Measurements from ENCODE around the gene RAI14. TPM values are rescaled to one million over a fixed set of nuclear protein-coding genes. Genes with fewer than 3 reads are reported as not detected.
"Not testable (repeated sequence)": the region's sequence is repeated elsewhere in the genome, so short reads cannot be mapped to it uniquely, and the experiment has no call there.

Gene RAI14
- total RNA-seq, 1 experiment from 2014 or later: 34.4 TPM

- Histone ChIP-seq H3K9me3 (0 out of 2 replicates have a peak, but pooled peaks cover 3% of the 10 kb centered on the region), H3K27me3 (no peaks in the 10 kb centered on the region), H3K36me3 (peaks cover 15% of the 10 kb centered on the region; the same call in 1 of the 2 replicates), H3K4me3 (no peak overlapping the region)
- DNase-seq: no peak
These were observed 75.5 kb downstream of the RAI14 start for GRCh38 chr5:34731435-34732232.

- no peak for DNase-seq
- H3K36me3 ChIP-seq: peaks cover 4% of the 10 kb centered on the region; the same call in 1 of the 2 replicates
- no peak overlapping the region for H3K4me3 ChIP-seq
- H3K27me3 ChIP-seq: no peaks in the 10 kb centered on the region
- H3K9me3 ChIP-seq: no peaks in the 10 kb centered on the region
These were observed 78.2 kb downstream of the RAI14 start for GRCh38 chr5:34734326-34734725.

GRCh38 chr5:34735491-34736426, 79.6 kb downstream of the RAI14 start:
- Histone ChIP-seq H3K27me3 (no peaks in the 10 kb centered on the region), H3K4me3 (no peak overlapping the region), H3K9me3 (no peaks in the 10 kb centered on the region), H3K36me3 (peaks cover 4% of the 10 kb centered on the region; the same call in 1 of the 2 replicates)
- no peak for DNase-seq

GRCh38 chr5:34736445-34737115, 80.5 kb downstream of the RAI14 start:
- Histone ChIP-seq H3K4me3 (no peak overlapping the region), H3K9me3 (no peaks in the 10 kb centered on the region), H3K27me3 (no peaks in the 10 kb centered on the region), H3K36me3 (peaks cover 4% of the 10 kb centered on the region; the same call in 1 of the 2 replicates)
- no peak for DNase-seq

GRCh38 chr5:34737731-34738130, 81.6 kb downstream of the RAI14 start:
- Histone ChIP-seq H3K9me3 (no peaks in the 10 kb centered on the region), H3K36me3 (peaks cover 4% of the 10 kb centered on the region; the same call in 1 of the 2 replicates), H3K27me3 (no peaks in the 10 kb centered on the region), H3K4me3 (no peak overlapping the region)
- no peak for DNase-seq

GRCh38 chr5:34738381-34738780, 82.3 kb downstream of the RAI14 start:
- Histone ChIP-seq H3K36me3 (peaks cover 2% of the 10 kb centered on the region; the same call in 1 of the 2 replicates), H3K27me3 (no peaks in the 10 kb centered on the region), H3K9me3 (no peaks in the 10 kb centered on the region), H3K4me3 (no peak overlapping the region)
- DNase-seq: peak; percentile 39

GRCh38 chr5:34740389-34740806, 84.3 kb downstream of the RAI14 start:
- H3K9me3 ChIP-seq: no peaks in the 10 kb centered on the region
- H3K36me3 ChIP-seq: peaks cover 6% of the 10 kb centered on the region; the same call in 1 of the 2 replicates
- no peak for DNase-seq
- no peak overlapping the region for H3K4me3 ChIP-seq
- H3K27me3 ChIP-seq: no peaks in the 10 kb centered on the region

- no peaks in the 10 kb centered on the region for H3K9me3 ChIP-seq
- H3K4me3 ChIP-seq: no peak overlapping the region
- H3K27me3 ChIP-seq: no peaks in the 10 kb centered on the region
- peaks cover 11% of the 10 kb centered on the region for H3K36me3 ChIP-seq
- peak; percentile 70 for DNase-seq
These were observed 85.9 kb downstream of the RAI14 start for GRCh38 chr5:34742061-34742460.

GRCh38 chr5:34743878-34744277, 87.8 kb downstream of the RAI14 start:
- Histone ChIP-seq H3K27me3 (no peaks in the 10 kb centered on the region), H3K36me3 (peaks cover 17% of the 10 kb centered on the region), H3K9me3 (no peaks in the 10 kb centered on the region), H3K4me3 (no peak overlapping the region)
- no peak for DNase-seq

GRCh38 chr5:34748431-34748830, 92.3 kb downstream of the RAI14 start:
- peaks cover 31% of the 10 kb centered on the region for H3K36me3 ChIP-seq
- H3K27me3 ChIP-seq: no peaks in the 10 kb centered on the region
- DNase-seq: no peak
- H3K9me3 ChIP-seq: no peaks in the 10 kb centered on the region
- H3K4me3 ChIP-seq: no peak overlapping the region

GRCh38 chr5:34749431-34749873, 93.3 kb downstream of the RAI14 start:
- peak; percentile 21 for DNase-seq
- peaks cover 31% of the 10 kb centered on the region for H3K36me3 ChIP-seq
- no peaks in the 10 kb centered on the region for H3K27me3 ChIP-seq
- no peaks in the 10 kb centered on the region for H3K9me3 ChIP-seq
- H3K4me3 ChIP-seq: no peak overlapping the region

- peaks cover 27% of the 10 kb centered on the region for H3K36me3 ChIP-seq
- H3K27me3 ChIP-seq: no peaks in the 10 kb centered on the region
- no peak overlapping the region for H3K4me3 ChIP-seq
- H3K9me3 ChIP-seq: no peaks in the 10 kb centered on the region
- DNase-seq: no peak
These were observed 94.1 kb downstream of the RAI14 start for GRCh38 chr5:34750206-34750605.

GRCh38 chr5:34751807-34752736, 95.9 kb downstream of the RAI14 start:
- no peak overlapping the region for H3K4me3 ChIP-seq
- no peak for DNase-seq
- no peaks in the 10 kb centered on the region for H3K9me3 ChIP-seq
- no peaks in the 10 kb centered on the region for H3K27me3 ChIP-seq
- H3K36me3 ChIP-seq: peaks cover 34% of the 10 kb centered on the region

GRCh38 chr5:34753236-34753635, 97.1 kb downstream of the RAI14 start:
- H3K9me3 ChIP-seq, DNase-seq, H3K4me3 ChIP-seq, H3K27me3 ChIP-seq: not testable (repeated sequence)
- peaks cover 38% of the 10 kb centered on the region for H3K36me3 ChIP-seq

GRCh38 chr5:34755926-34756325, 99.8 kb downstream of the RAI14 start:
- H3K4me3 ChIP-seq: no peak overlapping the region
- H3K9me3 ChIP-seq: no peaks in the 10 kb centered on the region
- no peak for DNase-seq
- peaks cover 54% of the 10 kb centered on the region for H3K36me3 ChIP-seq
- H3K27me3 ChIP-seq: no peaks in the 10 kb centered on the region

Data from MG63 (cell line).